ENCODE results near the gene P2RY12.
"Not testable (repeated sequence)": the region's sequence is repeated elsewhere in the genome, so short reads cannot be mapped to it uniquely, and the experiment has no call there.

The P2RY12 gene

GRCh38 chr3:151402349-151402748 lies 17.8 kb upstream of the P2RY12 start:
- Mint-ChIP-seq H3K9me3 (no peaks in the 10 kb centered on the region), H3K27me3 (peaks cover 1% of the 10 kb centered on the region), H3K4me3 (no peak overlapping the region), H3K27ac (no peak overlapping the region), H3K4me1 (no peaks in the 10 kb centered on the region), H3K36me3 (no peaks in the 10 kb centered on the region)

GRCh38 chr3:151400341-151400740 lies 15.8 kb upstream of the P2RY12 start:
- no peaks in the 10 kb centered on the region for H3K36me3 Mint-ChIP-seq
- H3K27ac Mint-ChIP-seq: no peak overlapping the region

GRCh38 chr3:151398895-151399294 lies 14.3 kb upstream of the P2RY12 start:
- no peak overlapping the region for H3K27ac Mint-ChIP-seq
- H3K36me3 Mint-ChIP-seq: no peaks in the 10 kb centered on the region
- H3K4me1 Mint-ChIP-seq: no peaks in the 10 kb centered on the region
- H3K4me3 Mint-ChIP-seq: no peak overlapping the region
- H3K27me3 Mint-ChIP-seq: peaks cover 3% of the 10 kb centered on the region
- no peaks in the 10 kb centered on the region for H3K9me3 Mint-ChIP-seq

More at GRCh38 chr3:151400341-151400740, 15.8 kb upstream of the P2RY12 start:
- H3K9me3 Mint-ChIP-seq: no peaks in the 10 kb centered on the region
- H3K27me3 Mint-ChIP-seq: peaks cover 3% of the 10 kb centered on the region
- H3K4me1 Mint-ChIP-seq: no peaks in the 10 kb centered on the region
- no peak overlapping the region for H3K4me3 Mint-ChIP-seq

- H3K9me3 Mint-ChIP-seq: peaks cover 7% of the 10 kb centered on the region
- H3K27me3 Mint-ChIP-seq: peaks cover 9% of the 10 kb centered on the region
- no peak overlapping the region for H3K4me3 Mint-ChIP-seq
- no peak overlapping the region for H3K27ac Mint-ChIP-seq
- no peaks in the 10 kb centered on the region for H3K4me1 Mint-ChIP-seq
- no peaks in the 10 kb centered on the region for H3K36me3 Mint-ChIP-seq
Observed at GRCh38 chr3:151395806-151396205, 11.3 kb upstream of the P2RY12 start.

GRCh38 chr3:151394611-151395010 lies 10.1 kb upstream of the P2RY12 start:
- H3K4me1 Mint-ChIP-seq: no peaks in the 10 kb centered on the region
- no peak overlapping the region for H3K4me3 Mint-ChIP-seq
- H3K27ac Mint-ChIP-seq: no peak overlapping the region

GRCh38 chr3:151393941-151394340 lies 9.4 kb upstream of the P2RY12 start:
- H3K36me3 Mint-ChIP-seq: no peaks in the 10 kb centered on the region
- H3K27me3 Mint-ChIP-seq: peaks cover 8% of the 10 kb centered on the region
- H3K27ac Mint-ChIP-seq: no peak overlapping the region
- no peaks in the 10 kb centered on the region for H3K4me1 Mint-ChIP-seq
- H3K9me3 Mint-ChIP-seq: peaks cover 7% of the 10 kb centered on the region
- H3K4me3 Mint-ChIP-seq: no peak overlapping the region

More at GRCh38 chr3:151394611-151395010, 10.1 kb upstream of the P2RY12 start:
- Mint-ChIP-seq H3K27me3 (peaks cover 8% of the 10 kb centered on the region), H3K36me3 (no peaks in the 10 kb centered on the region), H3K9me3 (peaks cover 7% of the 10 kb centered on the region)

GRCh38 chr3:151393146-151393830 lies 8.7 kb upstream of the P2RY12 start:
- no peaks in the 10 kb centered on the region for H3K36me3 Mint-ChIP-seq
- peaks cover 8% of the 10 kb centered on the region for H3K27me3 Mint-ChIP-seq
- no peak overlapping the region for H3K27ac Mint-ChIP-seq
- H3K9me3 Mint-ChIP-seq: peaks cover 7% of the 10 kb centered on the region
- no peaks in the 10 kb centered on the region for H3K4me1 Mint-ChIP-seq
- H3K4me3 Mint-ChIP-seq: no peak overlapping the region

GRCh38 chr3:151392191-151392590 lies 7.6 kb upstream of the P2RY12 start:
- H3K36me3 Mint-ChIP-seq, H3K9me3 Mint-ChIP-seq, H3K4me3 Mint-ChIP-seq, H3K27me3 Mint-ChIP-seq, H3K4me1 Mint-ChIP-seq, H3K27ac Mint-ChIP-seq: not testable (repeated sequence)

- Mint-ChIP-seq H3K27me3 (peaks cover 6% of the 10 kb centered on the region), H3K4me3 (no peak overlapping the region), H3K9me3 (peaks cover 7% of the 10 kb centered on the region), H3K4me1 (no peaks in the 10 kb centered on the region), H3K27ac (no peak overlapping the region), H3K36me3 (no peaks in the 10 kb centered on the region)
Observed at GRCh38 chr3:151391720-151392119, 7.2 kb upstream of the P2RY12 start.

- no peaks in the 10 kb centered on the region for H3K36me3 Mint-ChIP-seq
- H3K27ac Mint-ChIP-seq: no peak overlapping the region
- H3K9me3 Mint-ChIP-seq: peaks cover 3% of the 10 kb centered on the region
- H3K4me3 Mint-ChIP-seq: no peak overlapping the region
- peaks cover 5% of the 10 kb centered on the region for H3K4me1 Mint-ChIP-seq
- H3K27me3 Mint-ChIP-seq: peaks cover 4% of the 10 kb centered on the region
Observed at GRCh38 chr3:151387842-151388241, 3.3 kb upstream of the P2RY12 start.

GRCh38 chr3:151387432-151387831 lies 2.9 kb upstream of the P2RY12 start:
- no peak overlapping the region for H3K27ac Mint-ChIP-seq
- H3K4me1 Mint-ChIP-seq: peaks cover 5% of the 10 kb centered on the region
- H3K4me3 Mint-ChIP-seq: no peak overlapping the region
- no peaks in the 10 kb centered on the region for H3K36me3 Mint-ChIP-seq
- no peaks in the 10 kb centered on the region for H3K9me3 Mint-ChIP-seq
- peaks cover 4% of the 10 kb centered on the region for H3K27me3 Mint-ChIP-seq

GRCh38 chr3:151386056-151386455 lies 1.5 kb upstream of the P2RY12 start:
- Mint-ChIP-seq H3K27me3 (peaks cover 2% of the 10 kb centered on the region), H3K36me3 (no peaks in the 10 kb centered on the region), H3K4me3 (no peak overlapping the region), H3K9me3 (no peaks in the 10 kb centered on the region), H3K4me1 (peaks cover 5% of the 10 kb centered on the region), H3K27ac (no peak overlapping the region)

GRCh38 chr3:151383956-151384355 lies 597 bp downstream of the P2RY12 start:
- H3K4me1 Mint-ChIP-seq: peaks cover 5% of the 10 kb centered on the region
- H3K27me3 Mint-ChIP-seq: peaks cover 2% of the 10 kb centered on the region
- H3K9me3 Mint-ChIP-seq: no peaks in the 10 kb centered on the region
- H3K36me3 Mint-ChIP-seq: no peaks in the 10 kb centered on the region
- no peak overlapping the region for H3K4me3 Mint-ChIP-seq
- no peak overlapping the region for H3K27ac Mint-ChIP-seq

- H3K27me3 Mint-ChIP-seq: peaks cover 2% of the 10 kb centered on the region
- H3K4me1 Mint-ChIP-seq: peaks cover 5% of the 10 kb centered on the region
- H3K9me3 Mint-ChIP-seq: no peaks in the 10 kb centered on the region
- H3K4me3 Mint-ChIP-seq: no peak overlapping the region
- no peak overlapping the region for H3K27ac Mint-ChIP-seq
- H3K36me3 Mint-ChIP-seq: no peaks in the 10 kb centered on the region
Observed at GRCh38 chr3:151383111-151383510, 1.4 kb downstream of the P2RY12 start.

- H3K36me3 Mint-ChIP-seq: no peaks in the 10 kb centered on the region
- no peaks in the 10 kb centered on the region for H3K9me3 Mint-ChIP-seq
- no peak overlapping the region for H3K4me3 Mint-ChIP-seq
- H3K4me1 Mint-ChIP-seq: peaks cover 5% of the 10 kb centered on the region
- H3K27me3 Mint-ChIP-seq: peaks cover 2% of the 10 kb centered on the region
- H3K27ac Mint-ChIP-seq: no peak overlapping the region
Observed at GRCh38 chr3:151382671-151383070, 1.9 kb downstream of the P2RY12 start.

- H3K27me3 Mint-ChIP-seq: no peaks in the 10 kb centered on the region
- H3K27ac Mint-ChIP-seq: no peak overlapping the region
- no peaks in the 10 kb centered on the region for H3K9me3 Mint-ChIP-seq
- H3K4me3 Mint-ChIP-seq: no peak overlapping the region
- H3K4me1 Mint-ChIP-seq: no peaks in the 10 kb centered on the region
- no peaks in the 10 kb centered on the region for H3K36me3 Mint-ChIP-seq
Observed at GRCh38 chr3:151379083-151379734, 5.3 kb downstream of the P2RY12 start.
